ENCODE measurements around the gene PRDM7.
"Not testable (repeated sequence)": the region's sequence is repeated elsewhere in the genome, so short reads cannot be mapped to it uniquely, and the experiment has no call there.

The PRDM7 gene

DNA sequence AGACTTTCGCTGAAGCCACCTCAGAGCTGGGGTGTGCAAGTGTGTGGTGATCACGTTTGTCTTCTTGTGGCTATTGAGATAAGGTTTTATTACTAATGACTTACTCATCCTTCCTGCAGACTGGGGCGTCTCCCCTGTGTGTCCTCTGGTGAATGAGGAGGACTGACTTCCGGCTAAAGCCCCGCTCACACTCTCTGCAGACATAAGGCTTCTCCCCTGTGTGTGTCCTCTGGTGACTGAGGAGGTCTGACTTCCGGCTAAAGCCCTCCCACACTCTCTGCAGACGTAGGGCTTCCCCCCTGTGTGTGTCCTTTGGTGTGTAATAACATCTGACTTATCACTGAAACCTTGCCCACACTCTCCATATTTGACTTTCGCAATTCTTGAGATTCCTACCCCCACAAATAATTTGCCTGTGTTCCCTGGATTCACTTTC is 19.4 kb downstream of the PRDM7 start:
- no peaks in the 10 kb centered on the region for H3K4me1 ChIP-seq (ENCODE audit: control insufficient read depth, low read depth, low read length)
- H3K4me3 ChIP-seq (ENCODE audit: low read length): no peak overlapping the region
- H3K27me3 ChIP-seq (ENCODE audit: control insufficient read depth, insufficient read depth, low read length): no peaks in the 10 kb centered on the region
- peaks cover 11% of the 10 kb centered on the region for H3K9me3 ChIP-seq (ENCODE audit: control insufficient read depth, low read depth, low read length)
- no peak overlapping the region for H3K9ac ChIP-seq (ENCODE audit: low read length)
- H3K36me3 ChIP-seq (ENCODE audit: control insufficient read depth, low read depth, low read length): no peaks in the 10 kb centered on the region
- H3K27ac ChIP-seq (ENCODE audit: low read length): no peak overlapping the region

DNA sequence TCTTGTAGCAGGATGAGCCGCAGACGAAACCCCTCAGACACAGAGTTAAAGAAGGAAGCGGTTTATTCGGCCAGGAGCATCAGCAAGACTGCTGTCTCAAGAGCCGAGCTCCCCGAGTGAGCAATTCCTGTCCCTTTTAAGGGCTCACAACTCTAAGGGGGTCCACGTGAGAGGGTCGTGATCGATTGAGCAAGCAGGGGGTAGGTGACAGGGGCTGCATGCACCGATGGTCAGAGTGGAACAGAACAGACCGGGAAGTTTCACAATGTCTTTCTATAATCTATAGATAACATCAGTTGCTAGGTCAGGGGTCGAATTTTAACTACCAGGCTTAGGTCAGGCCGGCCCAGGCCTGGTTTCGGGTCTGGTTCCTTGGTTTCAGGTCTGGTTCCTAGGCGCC is 20.6 kb downstream of the PRDM7 start:
- H3K9me3 ChIP-seq (ENCODE audit: control insufficient read depth, low read depth, low read length): peaks cover 11% of the 10 kb centered on the region
- H3K9ac ChIP-seq (ENCODE audit: low read length); H3K36me3 ChIP-seq (ENCODE audit: control insufficient read depth, low read depth, low read length); H3K4me3 ChIP-seq (ENCODE audit: low read length); H3K27ac ChIP-seq (ENCODE audit: low read length); H3K27me3 ChIP-seq (ENCODE audit: control insufficient read depth, insufficient read depth, low read length); H3K4me1 ChIP-seq (ENCODE audit: control insufficient read depth, low read depth, low read length): not testable (repeated sequence)

DNA sequence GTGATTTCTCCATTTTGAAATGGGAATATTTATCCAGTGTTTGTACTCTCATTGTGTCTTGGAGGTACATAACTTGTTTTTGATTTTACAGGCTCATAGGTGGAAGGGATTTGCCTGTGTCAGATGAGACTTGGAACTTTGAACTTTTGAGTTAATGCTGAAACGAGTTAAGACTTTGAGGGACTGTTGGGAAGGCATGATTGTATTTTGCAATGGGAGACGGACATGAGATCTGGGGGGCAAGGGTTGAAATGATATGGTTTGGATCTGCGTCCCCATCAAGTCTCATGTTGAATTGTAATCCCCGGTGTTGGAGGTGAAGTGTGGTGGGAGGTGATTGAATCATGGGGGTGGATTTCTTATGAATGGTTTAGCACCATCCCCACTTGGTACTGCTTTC is 21.8 kb downstream of the PRDM7 start:
- H3K4me3 ChIP-seq (ENCODE audit: low read length): no peak overlapping the region
- no peaks in the 10 kb centered on the region for H3K36me3 ChIP-seq (ENCODE audit: control insufficient read depth, low read depth, low read length)
- no peaks in the 10 kb centered on the region for H3K27me3 ChIP-seq (ENCODE audit: control insufficient read depth, insufficient read depth, low read length)
- no peaks in the 10 kb centered on the region for H3K4me1 ChIP-seq (ENCODE audit: control insufficient read depth, low read depth, low read length)
- no peak overlapping the region for H3K9ac ChIP-seq (ENCODE audit: low read length)
- H3K27ac ChIP-seq (ENCODE audit: low read length): no peak overlapping the region
- peaks cover 11% of the 10 kb centered on the region for H3K9me3 ChIP-seq (ENCODE audit: control insufficient read depth, low read depth, low read length)

DNA sequence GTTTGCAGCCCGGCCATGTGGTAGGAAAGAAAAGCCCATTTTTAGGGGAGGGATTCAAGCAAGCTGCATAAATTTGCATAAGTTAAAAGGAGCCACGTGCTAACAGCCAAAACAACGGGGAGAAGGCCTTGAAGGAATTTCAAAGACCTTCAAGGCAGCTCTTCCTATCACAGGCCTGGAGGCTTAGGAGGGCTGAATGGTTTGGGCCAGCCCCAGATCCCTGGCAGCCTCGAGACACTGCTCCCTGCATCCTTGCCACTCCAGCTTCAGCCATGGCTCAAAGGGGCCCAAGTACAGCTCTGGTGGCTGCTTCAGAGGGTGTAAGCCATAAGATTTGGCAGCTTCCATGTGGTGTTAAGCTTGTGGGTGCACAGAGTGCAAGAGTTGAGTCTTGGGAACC is 22.6 kb downstream of the PRDM7 start:
- peaks cover 11% of the 10 kb centered on the region for H3K9me3 ChIP-seq (ENCODE audit: control insufficient read depth, low read depth, low read length)
- H3K27ac ChIP-seq (ENCODE audit: low read length): no peak overlapping the region
- no peaks in the 10 kb centered on the region for H3K36me3 ChIP-seq (ENCODE audit: control insufficient read depth, low read depth, low read length)
- no peaks in the 10 kb centered on the region for H3K27me3 ChIP-seq (ENCODE audit: control insufficient read depth, insufficient read depth, low read length)
- no peak overlapping the region for H3K4me3 ChIP-seq (ENCODE audit: low read length)
- H3K9ac ChIP-seq (ENCODE audit: low read length): no peak overlapping the region
- no peaks in the 10 kb centered on the region for H3K4me1 ChIP-seq (ENCODE audit: control insufficient read depth, low read depth, low read length)

DNA sequence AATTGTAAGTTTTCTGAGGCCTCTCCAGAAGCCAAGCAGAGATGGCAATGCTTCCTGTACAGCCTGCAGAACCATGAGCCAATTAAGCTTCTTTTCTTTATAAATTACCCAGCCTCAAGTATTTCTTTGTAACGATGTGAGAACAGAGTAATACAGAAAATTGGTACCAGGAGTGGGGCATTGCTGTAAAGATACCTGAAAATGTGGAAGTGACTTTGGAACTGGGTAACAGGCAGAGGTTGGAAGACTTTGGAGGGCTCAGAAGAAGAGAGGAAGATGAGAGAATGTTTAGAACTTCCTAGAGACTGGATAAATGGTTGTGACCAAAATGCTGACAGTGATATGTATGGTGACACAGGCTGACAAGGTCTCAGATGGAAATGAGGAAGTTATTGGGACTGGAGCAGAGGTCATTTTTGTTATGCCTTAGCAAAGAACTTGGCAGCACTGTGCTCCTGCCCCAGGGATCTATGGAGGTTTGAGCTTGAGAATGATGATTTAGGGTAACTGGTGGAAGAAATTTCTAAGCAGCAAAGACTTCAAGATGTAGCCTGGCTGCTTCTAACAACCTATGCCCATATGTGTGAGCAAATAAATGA is 23.1 kb downstream of the PRDM7 start:
- Histone ChIP-seq H3K9me3 (ENCODE audit: control insufficient read depth, low read depth, low read length) (peaks cover 11% of the 10 kb centered on the region), H3K9ac (ENCODE audit: low read length) (no peak overlapping the region), H3K36me3 (ENCODE audit: control insufficient read depth, low read depth, low read length) (no peaks in the 10 kb centered on the region), H3K27ac (ENCODE audit: low read length) (no peak overlapping the region), H3K27me3 (ENCODE audit: control insufficient read depth, insufficient read depth, low read length) (no peaks in the 10 kb centered on the region), H3K4me1 (ENCODE audit: control insufficient read depth, low read depth, low read length) (no peaks in the 10 kb centered on the region), H3K4me3 (ENCODE audit: low read length) (no peak overlapping the region)

DNA sequence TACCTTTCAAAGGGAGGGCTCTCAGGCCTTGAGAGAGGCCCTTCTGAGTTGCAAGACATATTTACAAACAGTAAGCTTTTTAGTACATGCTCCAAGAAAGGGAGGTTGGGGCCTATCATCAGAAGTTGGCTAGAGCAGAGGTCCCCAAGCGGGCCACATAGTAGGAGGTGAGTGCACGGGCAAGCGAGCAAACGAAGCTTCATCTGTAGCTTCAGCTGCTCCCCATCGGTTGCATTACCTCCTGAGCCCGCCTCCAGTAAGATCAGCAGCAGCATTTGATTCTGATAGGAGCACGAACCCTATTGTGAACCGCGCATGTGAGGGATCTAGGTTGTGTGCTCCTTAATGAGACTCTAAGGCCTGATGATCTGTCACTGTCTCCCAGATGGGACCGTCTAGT is 26.2 kb downstream of the PRDM7 start:
- Histone ChIP-seq H3K36me3 (ENCODE audit: control insufficient read depth, low read depth, low read length) (no peaks in the 10 kb centered on the region), H3K9ac (ENCODE audit: low read length) (no peak overlapping the region), H3K4me3 (ENCODE audit: low read length) (no peak overlapping the region), H3K9me3 (ENCODE audit: control insufficient read depth, low read depth, low read length) (peaks cover 8% of the 10 kb centered on the region), H3K27me3 (ENCODE audit: control insufficient read depth, insufficient read depth, low read length) (no peaks in the 10 kb centered on the region), H3K27ac (ENCODE audit: low read length) (no peak overlapping the region), H3K4me1 (ENCODE audit: control insufficient read depth, low read depth, low read length) (no peaks in the 10 kb centered on the region)

DNA sequence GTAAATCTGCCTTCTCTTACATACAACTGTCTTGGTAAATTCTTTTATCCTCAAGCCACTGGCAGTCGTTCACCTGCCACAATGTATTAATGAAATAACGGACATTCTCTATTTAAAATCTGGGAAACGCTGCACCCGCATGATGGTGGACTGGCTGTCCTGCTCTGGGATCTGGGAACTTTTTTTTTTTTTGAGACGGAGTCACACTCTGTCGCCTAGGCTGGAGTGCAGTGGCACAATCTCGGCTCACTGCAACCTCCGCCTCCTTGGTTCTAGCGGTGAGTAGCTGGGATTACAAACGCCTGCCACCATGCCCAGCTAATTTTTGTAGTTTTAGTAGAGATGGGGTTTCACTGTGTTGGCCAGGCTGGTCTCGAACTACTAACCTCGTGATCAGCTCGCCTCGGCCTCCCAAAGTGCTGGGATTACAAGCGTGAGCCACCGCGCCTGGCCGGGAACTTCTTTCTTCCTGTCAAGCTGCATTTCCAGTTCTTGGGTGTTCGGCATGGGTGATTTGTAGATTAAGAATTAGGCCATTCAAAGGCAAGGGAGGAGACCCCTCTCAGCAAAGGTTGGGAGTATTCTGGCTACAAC is 28.3 kb downstream of the PRDM7 start:
- H3K36me3 ChIP-seq (ENCODE audit: control insufficient read depth, low read depth, low read length): no peaks in the 10 kb centered on the region
- no peak overlapping the region for H3K4me3 ChIP-seq (ENCODE audit: low read length)
- H3K27ac ChIP-seq (ENCODE audit: low read length): no peak overlapping the region
- H3K4me1 ChIP-seq (ENCODE audit: control insufficient read depth, low read depth, low read length): no peaks in the 10 kb centered on the region
- no peak overlapping the region for H3K9ac ChIP-seq (ENCODE audit: low read length)
- no peaks in the 10 kb centered on the region for H3K27me3 ChIP-seq (ENCODE audit: control insufficient read depth, insufficient read depth, low read length)
- no peaks in the 10 kb centered on the region for H3K9me3 ChIP-seq (ENCODE audit: control insufficient read depth, low read depth, low read length)

DNA sequence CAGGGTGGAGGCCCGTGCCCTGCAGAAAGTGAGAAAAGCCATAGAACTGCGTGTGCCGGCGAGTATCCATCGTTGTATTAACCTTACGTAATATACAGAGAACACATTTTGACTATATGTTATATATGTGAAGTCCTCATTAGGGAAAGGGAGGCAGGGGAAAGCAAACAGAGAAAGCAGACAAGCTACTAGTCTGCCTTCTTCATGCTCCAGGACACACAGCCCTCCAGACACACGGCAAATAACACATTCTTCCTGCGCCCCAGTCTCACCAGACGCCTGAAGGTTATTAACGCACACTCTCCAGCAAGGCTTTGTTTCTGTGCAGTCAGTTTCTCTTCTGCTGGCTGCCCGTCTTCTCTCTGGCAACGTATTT is 28.8 kb downstream of the PRDM7 start:
- no peak overlapping the region for H3K4me3 ChIP-seq (ENCODE audit: low read length)
- H3K4me1 ChIP-seq (ENCODE audit: control insufficient read depth, low read depth, low read length): no peaks in the 10 kb centered on the region
- H3K9ac ChIP-seq (ENCODE audit: low read length): no peak overlapping the region
- no peak overlapping the region for H3K27ac ChIP-seq (ENCODE audit: low read length)
- no peaks in the 10 kb centered on the region for H3K27me3 ChIP-seq (ENCODE audit: control insufficient read depth, insufficient read depth, low read length)
- H3K36me3 ChIP-seq (ENCODE audit: control insufficient read depth, low read depth, low read length): no peaks in the 10 kb centered on the region
- no peaks in the 10 kb centered on the region for H3K9me3 ChIP-seq (ENCODE audit: control insufficient read depth, low read depth, low read length)

DNA sequence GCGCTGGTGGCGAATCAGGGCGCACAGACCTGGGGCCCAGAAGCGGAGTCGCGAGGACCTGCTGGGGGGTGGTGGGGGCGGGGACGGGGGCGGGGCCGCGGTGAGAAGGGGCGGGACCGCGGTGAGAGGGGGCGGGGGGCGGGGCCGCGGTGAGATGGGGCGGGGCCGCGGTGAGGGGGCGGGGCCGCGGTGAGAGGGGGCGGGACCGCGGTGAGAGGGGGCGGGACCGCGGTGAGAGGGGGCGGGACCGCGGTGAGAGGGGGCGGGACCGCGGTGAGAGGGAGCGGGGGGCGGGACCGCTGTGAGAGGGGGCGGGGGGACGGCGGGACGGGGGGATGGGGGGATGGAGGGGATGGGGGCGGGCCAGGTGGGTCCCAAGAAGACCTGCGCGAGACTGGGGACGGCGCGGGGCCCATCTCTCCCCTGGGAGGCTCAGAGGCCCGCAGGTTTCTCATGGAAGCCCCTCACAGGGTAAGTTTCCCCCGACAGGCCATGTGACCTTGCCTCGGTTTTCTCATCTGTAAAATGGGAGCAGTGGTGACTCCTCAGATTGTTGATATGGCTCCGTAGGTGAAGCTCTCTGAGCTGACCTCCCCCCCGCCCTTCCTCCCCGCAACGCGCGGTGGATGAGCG is 29.3 kb downstream of the PRDM7 start:
- Histone ChIP-seq H3K27me3 (ENCODE audit: control insufficient read depth, insufficient read depth, low read length) (no peaks in the 10 kb centered on the region), H3K9me3 (ENCODE audit: control insufficient read depth, low read depth, low read length) (no peaks in the 10 kb centered on the region), H3K4me3 (ENCODE audit: low read length) (peak overlapping the region; percentile 52), H3K9ac (ENCODE audit: low read length) (no peak overlapping the region), H3K27ac (ENCODE audit: low read length) (no peak overlapping the region), H3K36me3 (ENCODE audit: control insufficient read depth, low read depth, low read length) (no peaks in the 10 kb centered on the region), H3K4me1 (ENCODE audit: control insufficient read depth, low read depth, low read length) (no peaks in the 10 kb centered on the region)

DNA sequence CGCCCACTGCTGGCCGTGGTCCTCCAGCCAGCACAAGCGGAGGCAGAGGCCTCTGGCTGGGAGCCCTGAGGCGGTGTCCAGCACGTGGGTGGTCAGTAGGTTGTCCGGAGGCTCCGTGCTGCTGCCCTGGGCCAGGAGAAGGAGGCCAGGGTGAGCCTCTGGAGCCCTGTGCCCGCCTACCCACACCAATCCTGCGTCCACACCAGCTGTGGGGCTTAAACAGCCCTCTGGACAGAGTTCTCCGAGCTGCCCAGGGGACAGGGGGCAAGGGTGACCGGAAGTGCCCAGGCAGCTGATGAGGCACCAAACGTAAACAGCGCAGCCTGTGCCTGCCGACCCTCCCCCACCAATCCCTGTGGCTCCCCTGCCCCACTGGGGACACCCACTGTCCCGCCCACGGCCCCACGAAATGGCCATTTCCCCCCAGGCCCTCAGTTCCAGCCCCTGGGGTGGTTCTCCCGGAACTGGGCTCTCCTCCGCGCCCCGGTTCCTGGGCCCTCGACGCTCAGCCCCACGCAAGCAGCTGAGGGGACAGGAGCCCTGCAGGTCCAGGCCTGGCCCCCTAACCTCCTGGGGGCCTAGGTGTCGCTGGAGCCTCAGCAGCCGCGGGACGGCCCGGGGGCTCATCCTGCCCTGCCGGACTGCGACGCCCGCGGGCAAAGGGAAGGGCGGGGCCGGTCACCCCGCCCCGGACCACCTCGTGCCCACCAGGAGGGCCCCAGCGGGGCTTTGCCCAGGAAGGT is 30.0 kb downstream of the PRDM7 start:
- no peaks in the 10 kb centered on the region for H3K36me3 ChIP-seq (ENCODE audit: control insufficient read depth, low read depth, low read length)
- no peaks in the 10 kb centered on the region for H3K4me1 ChIP-seq (ENCODE audit: control insufficient read depth, low read depth, low read length)
- H3K9me3 ChIP-seq (ENCODE audit: control insufficient read depth, low read depth, low read length): no peaks in the 10 kb centered on the region
- no peak overlapping the region for H3K27ac ChIP-seq (ENCODE audit: low read length)
- H3K27me3 ChIP-seq (ENCODE audit: control insufficient read depth, insufficient read depth, low read length): no peaks in the 10 kb centered on the region
- H3K9ac ChIP-seq (ENCODE audit: low read length): no peak overlapping the region
- H3K4me3 ChIP-seq (ENCODE audit: low read length): peak overlapping the region; percentile 52

DNA sequence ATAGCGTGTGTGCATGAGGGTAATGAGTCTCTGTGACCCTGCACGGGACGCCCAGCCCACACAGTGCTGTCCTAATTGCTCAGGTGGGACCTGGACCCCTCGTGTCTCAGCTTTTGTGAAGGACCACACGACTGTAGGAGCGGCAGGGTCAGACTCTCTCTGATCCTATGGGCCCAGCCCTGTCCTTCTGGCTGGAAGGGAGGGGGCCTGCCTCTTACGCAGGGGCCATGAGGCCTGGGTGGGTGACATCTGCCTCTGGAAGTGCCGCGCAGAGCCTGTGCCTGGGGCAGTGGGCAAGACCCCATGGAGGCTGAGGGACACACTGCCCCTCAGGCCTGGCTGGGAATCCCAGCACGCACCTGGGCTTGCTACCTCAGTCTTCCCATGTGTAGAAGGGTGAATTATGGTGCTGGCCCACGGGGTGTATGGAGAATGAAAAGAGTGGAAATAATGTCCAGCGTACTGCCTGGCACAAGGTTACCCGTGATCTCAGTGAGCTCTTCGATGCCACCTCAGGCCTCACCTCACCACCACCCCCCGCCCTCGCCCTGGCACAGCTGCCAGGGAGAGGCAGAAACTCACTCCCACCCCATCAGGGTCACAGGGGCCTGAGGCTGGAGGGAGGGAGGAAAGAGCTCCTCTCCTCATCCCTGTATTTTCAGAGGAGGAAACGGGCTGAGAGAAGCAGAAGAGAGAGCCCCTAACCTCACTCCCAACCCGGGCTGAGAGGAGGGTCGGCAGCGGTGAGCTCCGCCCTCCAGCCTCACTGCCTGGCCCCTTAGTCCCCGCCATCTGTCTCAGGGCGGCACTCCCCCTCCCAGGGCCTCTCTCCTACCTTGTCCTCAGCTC is 30.8 kb downstream of the PRDM7 start:
- Histone ChIP-seq H3K27ac (ENCODE audit: low read length) (no peak overlapping the region), H3K4me3 (ENCODE audit: low read length) (peak overlapping the region; percentile 52), H3K36me3 (ENCODE audit: control insufficient read depth, low read depth, low read length) (no peaks in the 10 kb centered on the region), H3K4me1 (ENCODE audit: control insufficient read depth, low read depth, low read length) (no peaks in the 10 kb centered on the region), H3K27me3 (ENCODE audit: control insufficient read depth, insufficient read depth, low read length) (no peaks in the 10 kb centered on the region), H3K9me3 (ENCODE audit: control insufficient read depth, low read depth, low read length) (no peaks in the 10 kb centered on the region), H3K9ac (ENCODE audit: low read length) (no peak overlapping the region)
